Panc1 (cell line): ENCODE measurements around the gene USH2A. TPM values are rescaled to one million over a fixed set of nuclear protein-coding genes. Genes with fewer than 3 reads are reported as not detected.
"Not testable (repeated sequence)": the region's sequence is repeated elsewhere in the genome, so short reads cannot be mapped to it uniquely, and the experiment has no call there.

Source experiments
- ATAC-seq: fragments of 200-7000 bp; cut with Tn5 transposase; 2 replicates; pipeline ENCODE4 v1.9.1; 2020; ENCODE audit warnings: mild to moderate bottlenecking, moderate library complexity
- BruUV-seq: library from RNA; stranded (reverse); fragments of 400-500 nt; replicated peaks from 2 replicates; lab custom pipeline; 2021; lab: Mats Ljungman, UMichigan
- CTCF ChIA-PET: fragments of 300-600 bp; sonication (Branson Sonifier 250); formaldehyde crosslinking; loops from one replicate; lab custom pipeline; 2022; ENCODE audit warnings: antibody characterized with exemption; lab: Charles Lee
- POLR2A ChIA-PET: fragments of 300-600 bp; sonication (Branson Sonifier 250); formaldehyde crosslinking; loops from one replicate; lab custom pipeline; 2022; ENCODE audit warnings: antibody characterized with exemption; lab: Charles Lee
- DNase-seq: peaks from one replicate; pipeline ENCODE4 v3.0.0-alpha.2; 2010; ENCODE audit warnings: low read depth, low spot score
- H3K27ac ChIP-seq: 2 replicates; pipeline ENCODE4 v1.5.1; 2011; ENCODE audit warnings: mild to moderate bottlenecking, low read length, inconsistent platforms
- H3K27me3 ChIP-seq: fragments of 200-500 bp; sonication (Bioruptor generic); 2 replicates; pipeline ENCODE4 v1.6.0; 2014; ENCODE audit warnings: low read length, inconsistent platforms; ENCODE audit not compliant: control insufficient read depth, insufficient read depth
- H3K36me3 ChIP-seq: fragments of 200-500 bp; sonication (Bioruptor generic); 2 replicates; pipeline ENCODE4 v1.5.1; 2014; ENCODE audit warnings: inconsistent platforms, mild to moderate bottlenecking, low read length, moderate library complexity; ENCODE audit not compliant: control insufficient read depth, insufficient read depth
- H3K4me1 ChIP-seq: 2 replicates; pipeline ENCODE4 v1.5.1; 2011; ENCODE audit warnings: inconsistent platforms, mild to moderate bottlenecking, low read length, moderate library complexity; ENCODE audit not compliant: control insufficient read depth, insufficient read depth
- H3K4me3 ChIP-seq, 2 experiments: 2 replicates each; pipeline ENCODE4 v1.5.1; 2011 to 2012; ENCODE audit warnings: low read depth in 2 of 2, low read length in 2 of 2, mild to moderate bottlenecking in 2 of 2, inconsistent platforms in 1 of 2, moderate library complexity in 1 of 2
- H3K9me3 ChIP-seq: fragments of 200-500 bp; sonication (Bioruptor generic); 2 replicates; pipeline ENCODE4 v1.5.1; 2014; ENCODE audit warnings: low read depth, mild to moderate bottlenecking, inconsistent platforms, low read length, moderate library complexity; ENCODE audit not compliant: control insufficient read depth, insufficient read depth
- CTCF ChIP-seq: fragments of 450-650 bp; IDR thresholded peaks from 2 replicates; pipeline ENCODE4 v1.5.1; 2017; ENCODE audit warnings: mild to moderate bottlenecking
- POLR2AphosphoS5 ChIP-seq: IDR thresholded peaks from 2 replicates; pipeline ENCODE4 v1.6.1; 2012; ENCODE audit warnings: mild to moderate bottlenecking, low read depth, low read length, moderate library complexity
- REST ChIP-seq, 2 experiments: IDR thresholded peaks; 2 replicates each; pipeline ENCODE4 v1.6.1; 2011 to 2012; ENCODE audit warnings: low read depth in 2 of 2, control low read depth in 1 of 2, low read length in 1 of 2, mild to moderate bottlenecking in 1 of 2, moderate library complexity in 1 of 2; ENCODE audit not compliant: insufficient read depth in 1 of 2
- SIN3A ChIP-seq: IDR thresholded peaks from 2 replicates; pipeline ENCODE4 v1.6.1; 2012; ENCODE audit warnings: low read depth, mild to moderate bottlenecking, low read length, moderate library complexity, borderline replicate concordance; ENCODE audit not compliant: insufficient read depth
- TCF7L2 ChIP-seq: IDR thresholded peaks from 2 replicates; pipeline ENCODE4 v1.6.1; 2011; ENCODE audit warnings: mild to moderate bottlenecking, low read depth, low read length, inconsistent platforms
- in situ Hi-C: cut with HindIII; loops from 2 replicates; pipeline ENCODE4 v1.10.0; 2016; ENCODE audit warnings: low sequenced_read_pairs, low pct_unique_long_range_greater_than_20kb
- intact Hi-C: fragments of 100-400 bp; cut with micrococcal nuclease; formaldehyde crosslinking; loops from one replicate; pipeline ENCODE4 v1.10.0; 2022; ENCODE audit not compliant: unreplicated experiment
- total RNA-seq: library from RNA; stranded (reverse); gene quantifications from one replicate; pipeline ENCODE4 v1.2.1, GENCODE V29; 2021; ENCODE audit not compliant: unreplicated experiment

The USH2A gene
- total RNA-seq, 1 experiment from 2014 or later: not detected

DNA sequence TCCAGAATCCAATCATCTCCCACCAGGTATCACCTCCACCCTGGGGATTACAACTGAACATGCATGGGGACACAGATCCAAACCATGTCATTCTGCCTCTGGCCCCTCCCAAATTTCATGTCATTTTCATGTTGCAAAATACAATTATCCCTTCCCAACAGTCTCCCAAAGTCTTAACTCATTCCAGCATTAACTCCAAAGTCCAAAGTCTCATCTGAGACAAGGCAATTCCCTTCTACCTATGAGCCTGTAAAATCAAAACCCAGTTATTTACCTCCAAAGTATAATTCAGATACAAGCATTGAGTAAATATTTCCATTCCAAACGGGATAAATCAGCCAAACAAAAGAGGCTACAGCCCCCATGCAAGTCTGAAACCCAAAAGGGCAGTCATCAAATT, 73.1 kb downstream of the USH2A start:
- no peak for ATAC-seq
- no TSS peak for BruUV-seq
- Histone ChIP-seq H3K9me3 (peaks cover 5% of the 10 kb centered on the region; the same call in 1 of the 2 replicates), H3K36me3 (no peaks in the 10 kb centered on the region), H3K4me1 (no peaks in the 10 kb centered on the region), H3K4me3 (no peak overlapping the region), H3K27ac (no peak overlapping the region), H3K27me3 (no peaks in the 10 kb centered on the region)
- CTCF ChIA-PET: no interaction called here
- DNase-seq: no peak
- POLR2A ChIA-PET: no interaction called here
- TF ChIP-seq SIN3A: no peak
- TF ChIP-seq TCF7L2: no peak
- no peak for TF ChIP-seq CTCF
- TF ChIP-seq REST (IDR thresholded peaks at IDR 0.05; ENCODE audit: insufficient read depth in 1 of 2, low read depth in 2 of 2, low read length in 1 of 2): no peak
- TF ChIP-seq POLR2AphosphoS5: no peak
- in situ Hi-C loops (no loop called here), intact Hi-C loops (no loop called here)

- intact Hi-C loops (no loop called here), in situ Hi-C loops (no loop called here)
- no peak for TF ChIP-seq SIN3A
- TF ChIP-seq REST (IDR thresholded peaks at IDR 0.05; ENCODE audit: insufficient read depth in 1 of 2, low read depth in 2 of 2, low read length in 1 of 2): no peak
- no peak for TF ChIP-seq TCF7L2
- no peak for TF ChIP-seq CTCF
- no peak for TF ChIP-seq POLR2AphosphoS5
- H3K27me3 ChIP-seq: no peaks in the 10 kb centered on the region
- H3K4me3 ChIP-seq: no peak overlapping the region
- no peak for ATAC-seq
- no peak overlapping the region for H3K27ac ChIP-seq
- H3K36me3 ChIP-seq: no peaks in the 10 kb centered on the region
- peaks cover 5% of the 10 kb centered on the region; the same call in 1 of the 2 replicates for H3K9me3 ChIP-seq
- no TSS peak for BruUV-seq
- CTCF ChIA-PET: no interaction called here
- POLR2A ChIA-PET: no interaction called here
- no peak for DNase-seq
- H3K4me1 ChIP-seq: no peaks in the 10 kb centered on the region
These were observed 76.7 kb downstream of the USH2A start for GRCh38 chr1:216346526-216346925.

GRCh38 chr1:216340542-216340941, 82.7 kb downstream of the USH2A start:
- H3K4me1 ChIP-seq, CTCF ChIA-PET, H3K27ac ChIP-seq, H3K4me3 ChIP-seq, POLR2A ChIA-PET, ATAC-seq, H3K9me3 ChIP-seq, in situ Hi-C loops, intact Hi-C loops, H3K27me3 ChIP-seq, DNase-seq, BruUV-seq, H3K36me3 ChIP-seq: not testable (repeated sequence)
